ENCODE data around the gene CLCA4.
A peak's percentile ranks its signal among the peaks of the same experiment; 100 is the strongest.

Gene CLCA4

DNA sequence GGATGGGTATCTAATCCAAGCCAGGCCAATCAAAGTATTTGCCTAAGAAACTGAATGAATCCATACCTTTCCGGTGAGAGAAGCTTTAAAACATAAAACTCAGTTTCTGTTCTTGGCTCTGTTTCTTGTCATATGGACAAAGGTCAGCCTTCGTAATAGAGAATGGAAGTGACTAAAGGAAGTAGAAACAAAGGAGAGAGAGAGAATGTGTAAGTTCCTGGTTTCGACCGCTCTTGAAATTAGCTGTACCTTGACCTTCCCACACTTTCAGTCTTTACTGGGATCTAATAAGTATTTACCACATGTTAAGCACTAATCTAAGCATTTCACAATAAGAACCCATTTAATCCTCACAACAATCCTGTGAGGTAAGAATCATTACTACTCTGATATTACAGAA, 19.6 kb upstream of the CLCA4 start:
- DNase-seq (ENCODE audit: low spot score) = no peak

DNA sequence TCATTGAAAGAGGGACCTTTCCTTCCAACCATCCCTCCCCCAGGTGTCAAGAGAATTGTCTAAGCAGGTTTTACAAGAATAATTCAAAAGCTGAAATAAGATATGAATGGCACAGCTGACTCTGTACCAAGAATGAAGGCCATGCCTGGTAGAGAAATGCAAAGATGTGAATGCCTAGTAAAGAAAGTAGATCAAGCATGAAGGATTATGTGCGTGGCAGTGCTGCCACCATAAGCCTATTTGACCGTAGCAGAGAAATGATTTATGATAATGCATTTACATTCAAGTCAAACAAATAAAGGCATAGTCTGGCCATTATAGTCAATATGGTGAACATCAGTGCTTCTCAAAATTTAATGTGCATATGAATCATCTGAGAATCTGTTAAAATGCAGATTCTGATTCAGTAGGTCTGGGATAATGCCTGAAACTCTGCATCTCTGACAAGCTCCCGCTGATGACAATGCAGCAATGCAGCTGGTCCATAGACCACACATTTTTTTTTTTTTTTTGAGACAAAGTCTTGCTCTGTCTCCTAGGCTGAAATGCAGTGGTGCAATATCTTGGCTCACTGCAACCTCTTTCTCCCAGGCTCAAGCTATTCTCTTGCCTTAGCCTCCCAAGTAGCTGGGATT, 16.6 kb upstream of the CLCA4 start:
- no peak overlapping the region for H3K27ac ChIP-seq (ENCODE audit: poor library complexity, severe bottlenecking)
- TF ChIP-seq, protein P1, sequence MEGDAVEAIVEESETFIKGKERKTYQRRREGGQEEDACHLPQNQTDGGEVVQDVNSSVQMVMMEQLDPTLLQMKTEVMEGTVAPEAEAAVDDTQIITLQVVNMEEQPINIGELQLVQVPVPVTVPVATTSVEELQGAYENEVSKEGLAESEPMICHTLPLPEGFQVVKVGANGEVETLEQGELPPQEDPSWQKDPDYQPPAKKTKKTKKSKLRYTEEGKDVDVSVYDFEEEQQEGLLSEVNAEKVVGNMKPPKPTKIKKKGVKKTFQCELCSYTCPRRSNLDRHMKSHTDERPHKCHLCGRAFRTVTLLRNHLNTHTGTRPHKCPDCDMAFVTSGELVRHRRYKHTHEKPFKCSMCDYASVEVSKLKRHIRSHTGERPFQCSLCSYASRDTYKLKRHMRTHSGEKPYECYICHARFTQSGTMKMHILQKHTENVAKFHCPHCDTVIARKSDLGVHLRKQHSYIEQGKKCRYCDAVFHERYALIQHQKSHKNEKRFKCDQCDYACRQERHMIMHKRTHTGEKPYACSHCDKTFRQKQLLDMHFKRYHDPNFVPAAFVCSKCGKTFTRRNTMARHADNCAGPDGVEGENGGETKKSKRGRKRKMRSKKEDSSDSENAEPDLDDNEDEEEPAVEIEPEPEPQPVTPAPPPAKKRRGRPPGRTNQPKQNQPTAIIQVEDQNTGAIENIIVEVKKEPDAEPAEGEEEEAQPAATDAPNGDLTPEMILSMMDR (IDR thresholded peaks at IDR 0.05; ENCODE audit: poor library complexity, severe bottlenecking) = no peak
- no peak overlapping the region for H3K4me3 ChIP-seq (ENCODE audit: severe bottlenecking)
- no peaks in the 10 kb centered on the region for H3K36me3 ChIP-seq (ENCODE audit: low read depth)
- DNase-seq (ENCODE audit: low spot score) (no peak), ATAC-seq (ENCODE audit: low read depth) (no peak)
- H3K4me1 ChIP-seq (ENCODE audit: insufficient read depth, poor library complexity, severe bottlenecking) = peaks cover 4% of the 10 kb centered on the region
- no peaks in the 10 kb centered on the region for H3K27me3 ChIP-seq (ENCODE audit: insufficient read depth, poor library complexity, severe bottlenecking)
- no peaks in the 10 kb centered on the region for H3K9me3 ChIP-seq (ENCODE audit: severe bottlenecking)

More for the DNA sequence above, 19.6 kb upstream of the CLCA4 start:
- TF ChIP-seq, protein P1 (IDR thresholded peaks at IDR 0.05; ENCODE audit: poor library complexity, severe bottlenecking) = no peak
- no peaks in the 10 kb centered on the region for H3K4me1 ChIP-seq (ENCODE audit: insufficient read depth, poor library complexity, severe bottlenecking)
- H3K4me3 ChIP-seq (ENCODE audit: severe bottlenecking) = no peak overlapping the region
- no peaks in the 10 kb centered on the region for H3K9me3 ChIP-seq (ENCODE audit: severe bottlenecking)
- ATAC-seq (ENCODE audit: low read depth) = no peak
- H3K27ac ChIP-seq (ENCODE audit: poor library complexity, severe bottlenecking) = no peak overlapping the region
- H3K27me3 ChIP-seq (ENCODE audit: insufficient read depth, poor library complexity, severe bottlenecking) = no peaks in the 10 kb centered on the region
- H3K36me3 ChIP-seq (ENCODE audit: low read depth) = no peaks in the 10 kb centered on the region

DNA sequence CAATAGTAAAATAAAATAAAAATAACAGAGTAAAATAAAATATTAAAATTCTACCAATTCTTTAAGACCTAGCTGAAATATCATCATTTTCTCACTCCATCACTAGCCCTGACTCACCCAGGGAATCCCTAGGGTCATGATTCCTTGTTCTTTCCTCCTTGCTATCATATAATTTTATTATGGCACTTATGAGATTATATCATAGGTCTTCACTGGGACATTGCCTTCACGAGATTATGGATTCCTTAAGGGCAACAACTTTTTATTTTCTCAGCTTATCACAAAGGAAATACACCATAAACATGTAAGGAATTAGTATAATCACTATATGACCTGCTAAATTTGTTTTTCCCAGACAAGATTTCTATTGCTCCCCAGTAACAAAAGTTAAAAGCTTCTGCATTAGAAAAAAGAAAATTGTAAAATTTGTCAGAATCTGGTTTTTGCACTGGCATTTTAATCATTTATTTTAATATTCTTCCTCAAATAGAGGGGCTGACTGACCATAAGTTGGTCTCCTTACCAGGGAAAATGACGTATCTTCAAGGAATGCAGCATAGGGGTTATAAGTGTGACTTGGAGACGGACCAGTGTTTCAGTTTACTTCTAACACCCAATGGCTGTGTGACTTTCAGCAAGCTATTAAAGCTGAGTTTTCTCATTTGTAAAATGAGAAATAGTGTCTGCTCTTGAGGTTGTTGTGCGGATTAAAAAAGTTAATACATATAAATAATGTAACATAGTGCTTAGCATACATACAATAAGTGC, 8.8 kb upstream of the CLCA4 start:
- Histone ChIP-seq H3K27me3 (ENCODE audit: insufficient read depth, poor library complexity, severe bottlenecking) (no peaks in the 10 kb centered on the region), H3K4me3 (ENCODE audit: severe bottlenecking) (no peak overlapping the region), H3K4me1 (ENCODE audit: insufficient read depth, poor library complexity, severe bottlenecking) (peaks cover 13% of the 10 kb centered on the region), H3K27ac (ENCODE audit: poor library complexity, severe bottlenecking) (no peak overlapping the region), H3K36me3 (ENCODE audit: low read depth) (no peaks in the 10 kb centered on the region), H3K9me3 (ENCODE audit: severe bottlenecking) (no peaks in the 10 kb centered on the region)
- DNase-seq (ENCODE audit: low spot score) = no peak
- ATAC-seq (ENCODE audit: low read depth) = no peak
- TF ChIP-seq, protein P1 (IDR thresholded peaks at IDR 0.05; ENCODE audit: poor library complexity, severe bottlenecking) = no peak

DNA sequence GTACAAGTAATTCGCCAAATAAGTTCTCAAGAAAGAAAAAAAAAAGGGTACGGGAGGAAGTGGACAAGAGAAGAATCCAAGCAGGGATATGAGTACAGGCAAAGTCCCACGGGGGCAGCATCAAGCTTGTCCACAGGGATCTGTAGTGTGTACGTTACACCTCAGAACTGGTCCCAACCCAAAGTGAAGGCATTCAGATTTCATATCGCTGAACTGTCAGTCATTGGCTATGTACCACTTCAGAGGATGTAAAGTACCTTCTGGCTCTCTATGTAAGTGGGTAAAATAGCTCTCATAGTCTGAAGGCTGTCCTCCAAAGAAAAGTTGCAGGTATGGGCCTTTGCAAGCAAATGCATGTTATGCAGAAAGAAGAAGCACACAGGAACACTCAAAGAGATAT, 8.1 kb upstream of the CLCA4 start:
- H3K4me3 ChIP-seq (ENCODE audit: severe bottlenecking) = no peak overlapping the region
- TF ChIP-seq, protein P1 (IDR thresholded peaks at IDR 0.05; ENCODE audit: poor library complexity, severe bottlenecking) = no peak
- no peaks in the 10 kb centered on the region for H3K27me3 ChIP-seq (ENCODE audit: insufficient read depth, poor library complexity, severe bottlenecking)
- no peaks in the 10 kb centered on the region for H3K9me3 ChIP-seq (ENCODE audit: severe bottlenecking)
- H3K36me3 ChIP-seq (ENCODE audit: low read depth) = no peaks in the 10 kb centered on the region
- DNase-seq (ENCODE audit: low spot score) = no peak
- ATAC-seq (ENCODE audit: low read depth) = no peak
- no peak overlapping the region for H3K27ac ChIP-seq (ENCODE audit: poor library complexity, severe bottlenecking)
- peaks cover 18% of the 10 kb centered on the region for H3K4me1 ChIP-seq (ENCODE audit: insufficient read depth, poor library complexity, severe bottlenecking)

DNA sequence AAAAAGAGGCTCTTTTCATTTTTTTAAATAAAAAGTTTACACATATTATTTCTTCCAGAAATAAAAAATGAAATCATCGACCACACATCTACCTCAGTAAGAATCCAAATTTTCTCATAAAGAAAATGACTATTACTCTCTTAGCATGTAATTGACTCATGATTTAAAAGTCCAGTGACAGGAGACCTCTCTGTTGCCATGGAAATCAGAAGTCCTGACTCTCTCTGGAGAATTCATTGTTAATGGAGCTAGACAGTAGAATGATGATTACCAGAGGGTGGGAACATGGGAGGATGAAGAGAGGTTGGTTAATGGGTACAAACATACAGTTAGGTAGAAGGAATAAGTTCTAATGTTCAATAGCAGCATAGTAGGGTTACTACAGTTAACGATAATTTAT, 5.0 kb upstream of the CLCA4 start:
- Histone ChIP-seq H3K4me1 (ENCODE audit: insufficient read depth, poor library complexity, severe bottlenecking) (peaks cover 23% of the 10 kb centered on the region), H3K27me3 (ENCODE audit: insufficient read depth, poor library complexity, severe bottlenecking) (no peaks in the 10 kb centered on the region), H3K9me3 (ENCODE audit: severe bottlenecking) (no peaks in the 10 kb centered on the region), H3K4me3 (ENCODE audit: severe bottlenecking) (no peak overlapping the region), H3K36me3 (ENCODE audit: low read depth) (no peaks in the 10 kb centered on the region), H3K27ac (ENCODE audit: poor library complexity, severe bottlenecking) (peak overlapping the region; percentile 52)
- DNase-seq (ENCODE audit: low spot score) (no peak), ATAC-seq (ENCODE audit: low read depth) (no peak)
- TF ChIP-seq, protein P1 (IDR thresholded peaks at IDR 0.05; ENCODE audit: poor library complexity, severe bottlenecking) = no peak
